HepG2 (cell line): ENCODE data around the gene CBFA2T2. TPM values are rescaled to one million over a fixed set of nuclear protein-coding genes. Genes with fewer than 3 reads are reported as not detected.

Experiments used
- BCL3 ChIP-seq: sonication (generic); formaldehyde crosslinking; IDR thresholded peaks from 2 replicates; pipeline ENCODE4 v1.5.1; 2020; ENCODE audit warnings: mild to moderate bottlenecking, missing genetic modification reagents, moderate library complexity
- BCLAF1 ChIP-seq: fragments of 450-650 bp; IDR thresholded peaks from 2 replicates; pipeline ENCODE4 v1.6.1; 2017; ENCODE audit warnings: mild to moderate bottlenecking
- DMAP1 ChIP-seq: IDR thresholded peaks from 2 replicates; pipeline ENCODE4 v1.6.1; 2016
- ELF3 ChIP-seq: IDR thresholded peaks from 2 replicates; pipeline ENCODE4 v1.6.1; 2016; ENCODE audit warnings: missing genetic modification reagents, missing compliant biosample characterization
- FLYWCH1 ChIP-seq: sonication (generic); formaldehyde crosslinking; IDR thresholded peaks from 2 replicates; pipeline ENCODE4 v1.8.1; 2023; ENCODE audit warnings: mild to moderate bottlenecking, missing genetic modification reagents
- GLI4 ChIP-seq: sonication (generic); formaldehyde crosslinking; IDR thresholded peaks from 2 replicates; pipeline ENCODE4 v1.5.1; 2020; ENCODE audit warnings: missing genetic modification reagents, mild to moderate bottlenecking, moderate library complexity, borderline replicate concordance
- GTF2F1 ChIP-seq: fragments of 150-350 bp; IDR thresholded peaks from 2 replicates; pipeline ENCODE4 v1.6.1; 2014; ENCODE audit warnings: low read length
- KDM5B ChIP-seq: sonication (generic); formaldehyde crosslinking; IDR thresholded peaks from 2 replicates; pipeline ENCODE4 v1.4.0; 2020; ENCODE audit warnings: missing genetic modification reagents, mild to moderate bottlenecking, borderline replicate concordance
- MYNN ChIP-seq: sonication (generic); formaldehyde crosslinking; IDR thresholded peaks from 2 replicates; pipeline ENCODE4 v1.4.0; 2020; ENCODE audit warnings: mild to moderate bottlenecking, low read depth, missing genetic modification reagents
- PHF5A ChIP-seq: IDR thresholded peaks from one replicate; pipeline ENCODE4 v1.6.1; 2018; ENCODE audit warnings: low read depth, missing genetic modification reagents; ENCODE audit not compliant: unreplicated experiment
- SALL2 ChIP-seq: sonication (generic); formaldehyde crosslinking; IDR thresholded peaks from 2 replicates; pipeline ENCODE4 v1.8.1; 2023; ENCODE audit warnings: mild to moderate bottlenecking, missing genetic modification reagents, inconsistent platforms
- SRSF4 ChIP-seq: fragments of 200-400 bp; formaldehyde crosslinking; IDR thresholded peaks from one replicate; pipeline ENCODE4 v1.6.1; 2018; ENCODE audit warnings: mild to moderate bottlenecking, low read depth, low read length, moderate library complexity; ENCODE audit not compliant: poor library complexity, severe bottlenecking
- TBP ChIP-seq: sonication (generic); formaldehyde crosslinking; IDR thresholded peaks from 2 replicates; pipeline ENCODE4 v1.5.0; 2020; ENCODE audit warnings: missing genetic modification reagents
- TMF1 ChIP-seq: sonication (generic); formaldehyde crosslinking; IDR thresholded peaks from 2 replicates; pipeline ENCODE4 v1.8.1; 2022; ENCODE audit warnings: low read depth, missing genetic modification reagents
- ZNF503 ChIP-seq: sonication (generic); formaldehyde crosslinking; IDR thresholded peaks from 2 replicates; pipeline ENCODE4 v1.4.0; 2020; ENCODE audit warnings: missing genetic modification reagents
- ZNF557 ChIP-seq: sonication (generic); formaldehyde crosslinking; IDR thresholded peaks from 2 replicates; pipeline ENCODE4 v1.4.0; 2020; ENCODE audit warnings: missing genetic modification reagents
- ZNF597 ChIP-seq: sonication (generic); formaldehyde crosslinking; IDR thresholded peaks from 2 replicates; pipeline ENCODE4 v1.5.0; 2020; ENCODE audit warnings: missing genetic modification reagents
- ZNF646 ChIP-seq: sonication (generic); formaldehyde crosslinking; IDR thresholded peaks from 2 replicates; pipeline ENCODE4 v1.9.0; 2021; ENCODE audit warnings: mild to moderate bottlenecking, missing genetic modification reagents
- polyA plus RNA-seq, 8 experiments: library from polyadenylated mRNA; depleted of rRNA in 3 of 8; stranded (reverse) in 7 of 8; unstranded in 1 of 8; fragments of >200 nt; fragmentation: Illumina TruSeq in 4 of 8; extraction: Trizol in 4 of 8; gene quantifications; 2 replicates each; pipeline versions ENCODE4 v1.2.1 to v1.2.3, GENCODE V29; 2011 to 2016; ENCODE audit warnings: low read depth in 4 of 8, missing spikeins in 1 of 8, mixed read lengths in 1 of 8; ENCODE audit not compliant: insufficient read depth in 1 of 8
- total RNA-seq, 5 experiments: library from RNA; depleted of rRNA; stranded (reverse); fragments of >200 nt; fragmentation: Illumina TruSeq; extraction: Trizol; gene quantifications; 2 replicates each; pipeline ENCODE4 v1.2.3, GENCODE V29; 2016; ENCODE audit warnings: low read depth in 1 of 5

The CBFA2T2 gene
- total and polyA plus RNA-seq, 2 of the 13 experiments (the other 11 are each of a cell fraction or from before 2014, with no cell fraction given), result 6.3 to 21.2 TPM

GRCh38 chr20:33555755-33556154 is 65.9 kb downstream of the CBFA2T2 start (continued):
- 0 out of 2 replicates have a peak, but pooled peaks have one; percentile 3 for TF ChIP-seq ZNF503
- TF ChIP-seq TMF1 (CRISPR knock-in tag), result no peak
- TF ChIP-seq TBP, result no peak
- no peak for TF ChIP-seq SALL2
- TF ChIP-seq SRSF4, result no peak
- TF ChIP-seq ELF3 (CRISPR knock-in tag), result no peak
- no peak for TF ChIP-seq PHF5A
- TF ChIP-seq ZNF646 (CRISPR knock-in tag), result no peak
- no peak for TF ChIP-seq MYNN (CRISPR knock-in tag)
- no peak for TF ChIP-seq BCL3 (CRISPR knock-in tag)
- TF ChIP-seq DMAP1 (CRISPR knock-in tag), result no peak
- TF ChIP-seq ZNF557, result no peak
- no peak for TF ChIP-seq FLYWCH1
- TF ChIP-seq GLI4, result no peak
- TF ChIP-seq ZNF597 (CRISPR knock-in tag), result no peak
- no peak for TF ChIP-seq GTF2F1
- no peak for TF ChIP-seq BCLAF1
- no peak for TF ChIP-seq KDM5B (CRISPR knock-in tag)
